T-helper 1 cell treated with Interleukin-12 subunit alpha and Interleukin-12 subunit beta and Interleukin-4 antibody, amounts not matched to agents 30 ng/mL and 1 ng/mL, for 36 hours (primary cell): ENCODE results near the gene ATM. TPM values are rescaled to one million over a fixed set of nuclear protein-coding genes. Genes with fewer than 3 reads are reported as not detected.

Experiments
- intact Hi-C: fragments of 100-400 bp; cut with micrococcal nuclease; formaldehyde crosslinking; loops from one replicate; pipeline ENCODE4 v1.15.1; 2024
- total RNA-seq: library from RNA; stranded (reverse); gene quantifications from 2 replicates; pipeline ENCODE4 v1.2.3, GENCODE V29; 2022

Gene ATM
- total RNA-seq, result 99.0 and 107 TPM in 2 replicates

- intact Hi-C loops, result loop anchor here (1.0 to 10.0 kb wide), 15 partner anchors 22 to 765 kb away; partner anchors contain the start of genes ACAT1, ALKBH8, C11orf65 and CWF19L2
Measured at GRCh38 chr11:108222574-108223347, at the start of gene ATM, which contains the start of gene NPAT. TSS of gene ATM (plus strand) at chr11:108223067. CDS start at chr11:108227625, 4,558 bp downstream. TSS of gene NPAT (minus strand) at chr11:108222638. CDS start at chr11:108222536, 102 bp downstream.

GRCh38 chr11:108177570-108177969, 45.3 kb upstream of the ATM start:
- intact Hi-C loops, result no loop called here

- intact Hi-C loops, result no loop called here
Measured at GRCh38 chr11:108193725-108194124, 29.1 kb upstream of the ATM start.

GRCh38 chr11:108196901-108197300, 26.0 kb upstream of the ATM start:
- intact Hi-C loops, result no loop called here

GRCh38 chr11:108197351-108197750, 25.5 kb upstream of the ATM start:
- intact Hi-C loops, result no loop called here

GRCh38 chr11:108198833-108199232, 24.0 kb upstream of the ATM start:
- intact Hi-C loops, result no loop called here

- intact Hi-C loops, result loop anchor here (1.0 kb wide), 1 partner anchor 23 kb away; the partner anchor contains the start of gene NPAT
Measured at GRCh38 chr11:108199446-108200321, 23.2 kb upstream of the ATM start.

- intact Hi-C loops, result no loop called here
Measured at GRCh38 chr11:108203075-108203474, 19.8 kb upstream of the ATM start.

- intact Hi-C loops, result no loop called here
Measured at GRCh38 chr11:108204376-108204775, 18.5 kb upstream of the ATM start.

- intact Hi-C loops, result no loop called here
Measured at GRCh38 chr11:108204929-108205499, 17.9 kb upstream of the ATM start.

- intact Hi-C loops, result no loop called here
Measured at GRCh38 chr11:108206171-108206570, 16.7 kb upstream of the ATM start.

GRCh38 chr11:108206969-108207682, 15.7 kb upstream of the ATM start:
- intact Hi-C loops, result no loop called here

GRCh38 chr11:108207683-108208060, 15.2 kb upstream of the ATM start:
- intact Hi-C loops, result no loop called here

- intact Hi-C loops, result no loop called here
Measured at GRCh38 chr11:108210441-108210840, 12.4 kb upstream of the ATM start.

GRCh38 chr11:108213784-108214183, 9.1 kb upstream of the ATM start:
- intact Hi-C loops, result no loop called here

- intact Hi-C loops, result no loop called here
Measured at GRCh38 chr11:108216988-108217387, 5.9 kb upstream of the ATM start.

GRCh38 chr11:108218455-108218854, 4.4 kb upstream of the ATM start:
- intact Hi-C loops, result no loop called here

GRCh38 chr11:108218912-108219783, 3.7 kb upstream of the ATM start:
- intact Hi-C loops, result no loop called here

- intact Hi-C loops, result loop anchor here (1.0 to 10.0 kb wide), 7 partner anchors 48 to 631 kb away; partner anchors contain the start of genes CUL5, RAB39A and SLC35F2
Measured at GRCh38 chr11:108220721-108221336, 2.0 kb upstream of the ATM start.
